HG02623 (cell line): ENCODE data around the gene WDR77.

Experiments
- ATAC-seq: cut with Tn5 transposase; IDR thresholded peaks from one replicate; pipeline ENCODE4 v1.9.1; 2021; ENCODE audit warnings: moderate library complexity; ENCODE audit not compliant: unreplicated experiment

The WDR77 gene

DNA sequence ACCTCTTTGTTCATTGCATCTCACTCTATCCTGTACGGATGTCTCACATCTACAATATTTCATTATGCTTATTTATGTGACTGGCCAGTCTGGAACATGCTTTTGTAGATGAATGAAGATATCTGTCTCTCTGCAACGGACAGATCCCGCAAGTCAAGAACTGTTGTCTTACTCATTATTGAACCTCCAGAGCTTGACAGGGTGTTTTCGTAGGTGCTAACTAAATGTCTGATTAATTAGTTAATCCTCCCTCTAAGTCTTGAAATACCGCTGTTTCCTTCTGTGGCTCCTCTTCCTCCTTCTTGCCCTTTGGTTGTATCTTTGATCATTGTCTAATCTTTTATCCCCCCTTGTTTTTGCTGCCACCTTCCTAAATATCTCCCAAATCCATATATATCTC, 21.5 kb upstream of the WDR77 start:
- no peak for ATAC-seq

DNA sequence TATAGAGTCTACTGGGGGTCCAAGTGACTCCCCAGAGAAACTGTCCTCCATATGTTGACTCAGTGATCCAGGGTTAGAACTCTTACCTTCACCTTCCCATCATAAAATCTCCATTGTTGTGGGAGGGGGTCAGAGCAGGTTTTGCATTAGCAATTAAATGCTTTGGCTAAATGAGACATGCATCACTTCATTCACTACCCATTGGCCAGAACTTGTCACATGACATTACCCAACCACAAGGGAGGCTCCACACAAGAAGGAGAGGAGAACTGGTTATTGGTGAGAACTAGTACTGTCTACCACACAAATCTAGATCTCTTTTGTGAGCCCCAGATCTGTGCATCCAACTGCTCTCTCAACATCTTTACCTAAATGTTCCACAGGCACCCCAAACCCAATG, 20.5 kb upstream of the WDR77 start:
- no peak for ATAC-seq

DNA sequence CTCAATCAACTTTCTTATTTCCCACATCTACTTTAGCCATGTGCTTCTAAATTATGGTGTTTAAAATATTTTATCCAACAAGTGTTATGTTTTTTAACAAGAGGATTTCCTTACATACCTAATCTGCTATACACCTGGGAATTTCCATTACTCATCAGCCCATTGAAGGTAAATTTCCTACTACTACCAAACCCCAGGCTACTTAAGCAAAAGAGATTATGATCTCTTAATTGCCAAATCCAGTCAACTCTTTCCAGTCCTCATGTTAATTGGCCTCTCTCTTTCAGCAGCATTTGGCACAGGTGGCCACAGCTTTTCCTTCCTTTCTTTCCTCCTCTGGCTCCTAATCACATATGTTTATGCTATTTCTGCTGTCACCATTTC, 19.7 kb upstream of the WDR77 start:
- no peak for ATAC-seq

DNA sequence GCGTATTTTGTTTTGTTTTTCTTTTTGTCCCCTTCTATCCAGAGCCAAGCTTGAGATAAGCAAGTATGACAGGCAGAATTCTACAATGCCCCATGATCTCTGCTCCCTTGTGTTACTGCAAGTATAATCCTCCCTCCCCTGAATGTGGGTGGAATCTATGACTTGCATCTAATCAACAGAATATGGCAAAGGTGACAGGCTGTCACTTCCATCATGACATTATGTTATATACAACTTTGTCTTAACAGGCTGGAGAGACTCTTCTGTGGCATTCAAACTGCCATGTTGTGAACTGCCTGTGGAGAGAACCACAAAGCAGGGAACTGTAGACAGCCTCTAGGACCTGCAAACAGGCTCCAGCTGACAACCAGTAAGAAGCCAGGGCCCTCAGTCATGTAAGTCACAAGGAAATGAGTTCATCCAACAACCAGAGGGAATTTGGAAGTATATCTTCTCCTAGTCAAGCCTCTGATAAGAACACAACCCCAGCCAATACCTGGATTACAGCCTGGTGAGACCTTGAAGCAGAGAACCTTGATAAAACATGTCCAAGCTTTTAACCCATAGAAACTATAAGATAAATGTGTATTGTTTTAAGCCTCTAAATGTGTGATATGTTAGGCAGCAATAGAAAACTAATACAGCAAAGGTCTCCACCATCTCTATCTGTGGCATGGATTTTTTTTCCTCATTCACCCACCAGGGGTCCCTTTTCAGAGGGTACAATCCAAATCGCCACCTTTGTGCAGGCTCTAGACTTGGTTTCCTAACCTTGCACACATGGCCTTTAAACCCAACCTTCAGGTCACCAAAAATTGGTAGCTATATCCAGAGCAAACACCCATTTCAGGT, 19.0 kb upstream of the WDR77 start:
- ATAC-seq = no peak

DNA sequence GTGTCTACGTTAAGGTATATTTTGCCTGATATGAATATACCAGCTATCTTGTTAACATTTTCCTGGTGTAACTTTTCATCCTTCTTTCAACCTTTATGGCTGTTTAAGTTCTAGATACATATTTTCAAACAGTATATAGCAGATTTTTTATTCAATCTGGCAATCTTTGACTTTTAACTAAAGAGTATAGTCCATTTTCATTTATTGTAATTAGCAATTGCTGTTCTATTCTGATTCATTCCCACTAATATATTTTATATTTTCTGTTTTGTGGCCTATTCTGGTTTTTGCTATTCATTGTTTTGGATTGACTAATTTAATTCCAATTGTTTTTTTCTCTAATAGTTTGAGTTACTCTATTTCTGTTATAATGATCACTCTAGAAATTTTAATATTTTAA, 17.4 kb upstream of the WDR77 start:
- no peak for ATAC-seq

DNA sequence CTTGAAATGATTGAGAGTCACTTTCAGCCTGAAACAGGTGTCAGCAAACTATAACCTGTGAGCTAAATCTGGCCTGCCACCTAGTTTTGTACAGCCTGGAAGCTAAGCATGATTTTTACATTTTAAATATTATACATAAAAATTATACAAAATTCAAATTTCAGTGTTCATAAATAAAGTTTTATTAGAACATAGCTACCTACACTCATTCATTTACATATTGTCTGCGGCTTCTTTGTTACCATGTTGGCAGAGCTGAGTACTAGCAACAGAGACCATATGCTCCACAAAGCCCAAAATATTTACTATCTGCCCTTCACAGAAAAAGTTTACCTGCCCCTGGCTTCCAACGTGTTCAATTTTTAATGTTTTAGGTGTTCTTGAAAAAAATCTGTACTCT, 16.7 kb upstream of the WDR77 start:
- ATAC-seq = no peak

DNA sequence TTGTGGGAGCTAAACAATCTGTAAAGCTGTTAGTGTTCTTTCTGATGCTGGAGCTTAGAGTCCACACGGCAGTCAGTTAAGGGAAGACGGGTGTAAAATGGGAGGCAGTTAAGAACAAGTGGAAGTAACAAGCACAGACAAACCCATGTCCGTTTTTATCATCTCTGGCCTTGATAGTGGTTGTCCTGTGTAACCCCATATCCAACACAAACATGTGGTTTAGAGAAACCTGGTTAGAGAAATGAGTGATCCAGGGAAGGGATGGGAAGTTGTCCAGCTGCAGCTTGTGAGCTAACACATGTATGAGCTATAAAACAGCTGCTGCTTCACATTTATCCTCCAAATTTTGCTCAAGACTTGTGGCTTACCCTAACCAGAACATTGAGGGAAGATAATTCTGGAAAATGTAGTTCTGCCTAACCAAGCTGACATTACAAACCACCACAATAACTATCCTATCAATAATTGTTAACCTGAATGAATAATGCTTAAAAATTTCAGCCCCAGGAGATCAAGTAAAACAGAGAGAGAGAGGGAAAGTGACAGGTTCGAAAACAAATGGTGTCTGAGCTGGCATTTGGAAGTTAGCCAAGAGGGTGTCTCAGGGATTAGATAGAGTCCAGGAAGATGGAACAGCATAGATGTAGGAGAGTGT, 14.1 kb upstream of the WDR77 start:
- no peak for ATAC-seq

DNA sequence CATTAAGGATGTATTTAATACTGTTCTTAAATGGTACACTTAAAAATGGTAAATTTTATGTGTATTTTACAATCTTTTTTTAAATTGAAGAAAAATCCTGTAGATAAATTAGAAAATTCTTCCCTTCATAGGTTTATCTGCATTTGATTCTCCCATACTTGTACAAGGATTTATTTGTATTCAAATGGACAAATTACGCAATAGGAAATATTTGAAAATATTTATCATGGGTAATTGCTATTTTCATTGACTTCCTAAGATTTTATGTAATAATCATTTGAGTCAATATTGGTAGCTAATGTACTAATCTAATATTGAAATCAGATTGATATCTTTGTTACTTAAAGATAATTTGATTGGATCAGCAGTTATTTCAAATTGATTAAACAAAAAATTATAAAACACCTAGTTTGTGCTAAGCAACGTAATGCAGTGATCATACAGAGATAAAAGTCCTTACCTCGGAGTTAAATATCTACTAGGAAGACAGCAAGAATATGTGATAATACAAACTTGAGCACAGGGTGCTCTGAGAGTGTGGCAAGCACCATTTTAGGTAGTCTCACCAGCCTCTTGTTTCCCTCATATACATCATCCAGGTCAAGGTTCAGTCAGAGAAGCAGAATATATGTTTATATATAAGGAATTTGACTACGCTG, 13.4 kb upstream of the WDR77 start:
- no peak for ATAC-seq

DNA sequence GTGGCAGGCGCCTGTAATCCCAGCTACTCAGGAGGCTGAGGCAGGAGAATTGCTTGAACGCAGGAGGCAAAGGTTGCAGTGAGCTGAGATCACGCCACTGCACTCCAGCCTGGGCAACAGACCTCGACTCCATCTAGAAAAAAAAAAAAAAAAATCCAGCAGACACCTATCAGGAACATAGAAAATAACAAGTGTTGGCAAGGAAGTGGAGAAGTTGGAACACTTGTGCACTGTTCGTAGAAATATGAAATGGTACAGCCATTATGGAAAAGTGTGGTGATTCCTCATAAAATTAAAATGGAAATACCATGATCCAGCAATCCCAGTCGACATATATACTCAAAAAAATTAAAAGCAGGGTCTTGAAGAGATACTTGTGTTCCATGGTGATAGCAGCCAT, 12.7 kb upstream of the WDR77 start:
- ATAC-seq = no peak

DNA sequence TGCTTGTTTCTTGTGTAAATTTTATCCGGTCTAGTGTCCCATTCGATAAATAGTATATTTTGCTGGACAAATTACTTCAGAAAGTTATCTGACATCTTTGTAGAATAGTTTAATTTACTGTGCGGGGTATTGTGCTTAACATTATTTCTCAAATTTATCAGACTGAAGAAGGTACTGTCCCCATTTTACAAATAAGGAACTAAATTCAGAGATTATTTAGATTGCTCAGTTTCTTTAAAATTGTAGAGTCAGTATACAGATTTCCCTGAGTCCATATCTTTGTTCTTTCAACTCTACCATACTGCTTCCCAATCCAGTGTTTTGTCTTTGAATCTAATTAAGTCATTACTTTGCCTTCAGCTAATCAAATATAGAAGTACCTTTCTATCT, 6.6 kb upstream of the WDR77 start:
- ATAC-seq = no peak

DNA sequence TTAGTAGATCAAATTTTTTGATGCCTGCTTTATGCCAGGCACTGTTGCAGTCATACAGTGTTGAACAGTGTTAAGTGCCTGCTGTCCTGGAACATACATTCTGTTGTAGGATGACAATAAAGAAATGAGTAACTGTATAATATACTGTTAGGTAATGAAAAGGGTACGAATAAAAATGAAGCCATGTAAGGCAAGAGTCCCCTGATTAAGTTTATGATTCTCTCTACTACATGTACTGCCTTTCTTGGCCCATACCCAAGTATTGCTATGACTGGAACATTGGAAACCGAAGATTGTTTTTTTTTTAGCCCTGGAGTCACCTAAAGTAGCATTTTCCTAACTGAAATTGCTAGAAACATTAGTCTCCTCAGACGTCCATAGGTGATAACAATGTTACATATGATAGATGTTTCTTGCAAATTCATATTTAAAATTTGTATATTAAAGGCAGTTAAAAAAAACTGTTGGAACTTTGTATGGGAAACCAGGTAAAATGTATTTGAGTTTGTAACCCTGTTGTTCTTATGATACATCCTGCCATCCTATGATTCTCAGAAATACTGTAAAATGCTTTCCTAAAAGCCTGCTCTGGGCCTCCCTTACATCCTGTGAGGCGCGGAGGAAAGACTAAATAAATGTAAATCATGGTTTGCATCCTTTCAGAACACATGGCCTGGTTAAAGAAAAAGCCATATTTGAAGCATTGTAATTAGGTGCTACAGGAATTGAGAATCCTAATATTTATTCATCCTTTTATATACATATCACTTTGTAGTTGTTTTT, 6.0 kb upstream of the WDR77 start:
- no peak for ATAC-seq

DNA sequence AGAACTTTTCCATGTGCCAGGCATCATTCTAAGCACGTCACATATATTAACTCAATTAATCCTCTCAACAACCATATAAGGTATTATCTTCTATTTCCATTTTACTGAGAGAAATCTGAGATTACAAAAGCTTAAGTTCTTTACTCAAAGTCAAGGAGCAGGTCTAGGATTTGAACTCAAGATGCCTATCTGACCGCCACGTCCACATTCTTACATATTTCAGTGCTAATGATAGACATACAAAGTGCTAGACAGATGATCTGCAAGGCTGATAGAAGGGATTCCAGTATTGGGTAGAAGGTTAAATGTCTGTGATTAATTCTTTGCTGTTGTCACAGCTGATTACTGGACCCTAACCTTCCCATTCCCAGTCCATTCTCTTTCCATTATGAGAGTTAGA, 4.7 kb upstream of the WDR77 start:
- ATAC-seq = no peak

DNA sequence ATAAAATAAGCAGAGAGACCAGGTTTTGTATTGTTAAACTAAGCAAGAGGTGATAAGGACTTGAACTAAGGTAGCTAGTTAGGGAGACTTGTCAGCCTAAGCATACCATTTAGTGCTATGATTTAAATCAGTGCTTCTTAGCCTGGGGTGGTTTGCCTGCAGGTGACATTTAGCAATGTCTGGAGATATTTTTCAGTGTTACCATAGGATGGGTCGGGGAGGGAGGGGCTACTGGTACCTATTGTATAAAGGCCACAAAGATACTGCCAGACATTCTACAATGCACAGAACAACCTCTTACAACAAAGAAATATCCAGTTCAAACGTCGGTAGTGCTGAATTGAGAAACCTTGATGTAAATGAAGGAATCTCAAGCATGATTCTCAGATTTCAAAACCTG, 3.5 kb upstream of the WDR77 start:
- no peak for ATAC-seq

DNA sequence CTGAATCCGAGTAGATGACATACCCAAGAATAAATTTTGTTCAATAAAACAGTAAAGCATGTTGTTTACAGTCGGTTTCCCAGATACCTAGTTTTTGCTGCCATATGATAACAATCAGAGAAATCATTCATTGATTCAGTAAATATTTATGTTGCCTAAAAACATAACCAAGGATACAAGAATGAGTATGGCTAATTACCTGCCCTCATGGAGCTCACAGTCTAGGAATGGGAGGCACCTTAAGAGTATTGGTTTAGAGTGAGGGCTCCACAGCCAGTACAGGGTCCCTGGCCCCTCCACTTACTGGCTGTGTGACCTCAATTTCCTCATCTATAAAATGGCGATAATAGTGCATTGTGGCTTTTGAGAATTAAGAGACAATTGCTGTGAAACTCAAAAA, 1.1 kb upstream of the WDR77 start:
- no peak for ATAC-seq

DNA sequence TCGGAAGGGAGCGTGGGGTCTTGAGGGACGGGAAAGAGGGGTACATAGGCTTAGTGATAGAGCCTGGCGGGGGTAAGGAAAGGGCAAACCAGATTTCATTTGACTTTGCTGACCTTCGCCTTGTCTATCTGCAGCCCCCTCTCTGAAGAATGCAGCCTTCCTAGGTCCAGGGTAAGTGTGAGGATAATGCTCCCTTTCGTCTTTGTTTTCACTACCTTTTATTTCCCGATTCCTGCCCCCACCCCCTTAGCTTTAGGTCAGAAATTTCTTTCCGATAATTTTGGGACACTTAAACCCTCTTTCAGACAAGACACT, 604 bp upstream of the WDR77 start:
- ATAC-seq = no peak

DNA sequence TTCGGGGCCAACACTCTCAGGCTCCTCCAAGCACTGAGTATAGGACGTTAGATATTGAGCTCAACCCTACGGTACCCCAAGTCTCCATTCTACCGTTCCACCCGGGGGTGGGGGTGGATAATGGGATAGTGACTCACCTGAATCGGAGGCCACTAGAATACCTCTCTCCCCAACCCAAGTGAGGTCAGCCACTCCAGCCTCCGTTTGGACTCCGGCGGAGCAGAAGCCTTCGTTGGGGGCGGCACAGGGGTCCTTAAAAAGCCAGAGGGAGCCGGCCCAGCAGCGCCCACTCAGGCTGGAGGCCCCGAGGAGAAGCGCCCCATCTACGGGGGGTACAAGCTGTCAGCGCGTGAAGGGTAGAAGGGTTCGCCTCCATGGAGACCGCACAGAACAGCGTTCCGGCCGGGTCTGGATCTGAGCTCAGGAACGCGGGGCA, 556 bp downstream of the WDR77 start:
- ATAC-seq = peak; percentile 3

DNA sequence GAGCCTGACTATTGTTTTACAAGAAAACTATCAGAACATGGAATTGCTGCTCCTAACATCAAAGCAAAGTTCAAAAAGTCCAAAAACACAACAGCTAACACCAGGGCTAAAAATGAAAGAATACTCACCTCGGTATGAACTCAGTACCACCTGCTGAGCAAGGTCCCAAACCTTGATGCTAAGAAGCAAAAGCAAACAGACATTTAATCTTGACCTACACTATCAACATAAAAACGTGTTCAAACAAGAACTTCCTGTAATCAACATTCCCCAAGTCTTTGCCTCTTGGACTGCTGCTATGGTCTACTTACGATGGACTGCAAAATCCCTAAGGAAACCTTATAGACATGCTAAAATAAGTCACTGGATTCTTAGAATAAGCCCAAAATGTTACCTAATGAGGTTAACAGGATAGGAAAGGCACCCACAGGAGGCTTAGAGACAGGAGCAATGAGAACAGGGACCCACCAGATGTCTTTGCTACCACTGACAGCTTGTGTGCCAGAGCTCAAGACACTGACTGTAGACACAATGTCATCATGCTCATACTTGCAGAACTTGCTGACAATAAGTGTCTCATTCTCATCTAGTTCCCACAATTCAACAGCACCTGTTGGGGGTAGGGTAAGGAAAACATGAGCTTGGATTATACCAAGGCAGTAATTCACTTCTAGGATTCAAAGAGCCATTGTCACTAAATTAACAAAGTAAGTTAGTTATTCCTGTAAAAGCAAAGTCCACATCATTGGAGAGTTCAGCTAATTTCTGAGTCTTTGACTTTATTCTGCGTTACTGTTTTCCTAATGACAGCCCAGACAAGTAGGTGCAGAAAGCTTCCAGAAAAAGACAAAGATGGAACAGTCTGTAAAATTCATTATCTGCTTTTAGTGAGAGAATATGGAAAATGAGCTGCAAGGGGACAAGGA, 1.8 kb downstream of the WDR77 start:
- ATAC-seq = no peak

DNA sequence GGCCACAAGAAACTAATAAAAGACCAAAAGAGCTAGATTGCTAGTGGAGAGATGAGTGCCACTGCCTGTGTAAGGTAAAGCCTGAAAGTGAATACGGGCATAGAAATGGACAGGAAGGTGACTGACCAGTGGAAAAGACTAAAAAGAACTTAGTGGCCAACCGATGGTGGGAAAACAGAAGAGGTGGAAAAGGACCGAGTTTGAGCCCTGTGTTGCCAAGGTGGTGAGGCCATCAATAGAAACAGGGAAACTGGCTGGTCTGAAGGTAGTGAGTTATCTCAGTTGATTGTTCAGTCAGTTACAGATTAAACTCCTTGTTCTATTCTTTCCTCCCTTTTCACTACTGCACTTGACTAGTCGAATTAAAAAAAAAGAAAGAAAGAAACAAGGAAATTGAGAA, 2.5 kb downstream of the WDR77 start:
- ATAC-seq = no peak

DNA sequence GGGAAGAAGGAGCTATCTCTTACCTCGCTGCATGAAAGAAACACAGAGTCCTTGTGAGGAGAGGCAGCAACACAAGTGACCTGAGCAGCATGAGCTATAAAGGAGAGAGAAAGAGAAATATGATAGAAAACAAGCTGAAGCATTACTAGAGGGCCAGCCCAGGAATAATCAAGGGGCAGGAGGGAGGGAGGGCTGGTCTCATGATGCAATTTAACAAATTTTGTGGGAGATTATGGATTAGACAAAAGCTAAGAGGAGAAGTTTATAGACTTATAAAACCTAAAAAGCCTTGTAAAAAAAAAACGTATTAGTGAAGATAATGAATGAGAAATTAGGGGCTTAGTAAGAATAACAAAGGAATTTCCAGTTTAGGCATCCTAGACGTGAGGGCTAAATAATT, 5.0 kb downstream of the WDR77 start:
- ATAC-seq = no peak

DNA sequence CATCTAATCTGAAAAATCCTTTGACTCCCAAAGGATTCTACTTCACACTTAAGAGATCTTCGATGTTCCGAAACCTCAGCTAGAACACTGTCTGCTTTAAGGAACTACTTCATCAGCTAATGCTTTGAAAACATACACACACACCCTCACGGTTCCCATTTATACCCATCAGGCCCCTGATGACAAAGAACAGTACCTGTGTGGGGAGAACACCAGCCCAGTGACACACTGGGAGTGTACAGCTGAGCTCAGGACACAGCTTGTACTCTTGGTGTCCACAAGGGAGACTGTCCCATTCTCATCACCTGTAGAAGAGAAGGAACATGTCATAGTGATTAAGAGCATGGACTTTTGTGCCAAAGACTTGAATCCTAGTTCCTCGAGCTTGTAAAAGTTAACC, 6.6 kb downstream of the WDR77 start:
- ATAC-seq = no peak
